ENCODE results near the gene CRYBB3. TPM values are rescaled to one million over a fixed set of nuclear protein-coding genes. Genes with fewer than 3 reads are reported as not detected.

The CRYBB3 gene
- total and polyA plus RNA-seq, 2 of the 13 experiments (the other 11 are each of a cell fraction or from before 2014, with no cell fraction given): 0.18 to 0.28 TPM

GRCh38 chr22:25235547-25236290 is 36.1 kb downstream of the CRYBB3 start:
- WGBS (ENCODE audit: low lambda C conversion rate): 25% methylated on average over 12 of the region's 30 CpGs
- POLR2A ChIA-PET: no interaction called here
- no peak overlapping the region for H2AFZ ChIP-seq (ENCODE audit: low read length)
- H3K4me2 ChIP-seq (ENCODE audit: low read depth, low read length): peak overlapping the region; percentile 53
- no peaks in the 10 kb centered on the region for H3K36me3 ChIP-seq (replicated peaks in 1 of 2; ENCODE audit: control insufficient read depth in 1 of 2, insufficient read depth in 2 of 2, low read length in 2 of 2)
- H3K9ac ChIP-seq (ENCODE audit: insufficient read depth, low read depth, low read length): no peak overlapping the region
- DNase-seq (ENCODE audit: low spot score) (peak; percentile 71), ATAC-seq (peak; percentile 98), FAIRE-seq (peak; percentile 64)
- H3K9me3 ChIP-seq (ENCODE audit: low read length): no peaks in the 10 kb centered on the region
- no peak overlapping the region for H3K27ac ChIP-seq (ENCODE audit: extremely low read length, insufficient read depth, low read length)
- in situ Hi-C loops (cut with HindIII; ENCODE audit: extremely low pct_ligation_motif_present, low pct_unique_long_range_greater_than_20kb) (loop anchor here (5.0 kb wide), 1 partner anchor 97 kb away; no protein-coding TSS in a partner anchor), intact Hi-C loops (cut with micrococcal nuclease; ENCODE audit: unreplicated experiment) (loop anchor here (2.0 to 5.0 kb wide), 2 partner anchors 77 to 101 kb away; no protein-coding TSS in a partner anchor)
- peaks cover 5% of the 10 kb centered on the region; the same call in 1 of the 2 replicates for H3K4me1 ChIP-seq (ENCODE audit: insufficient read depth, low read length)
- BruUV-seq (replicated peaks): no TSS peak
- H4K20me1 ChIP-seq (ENCODE audit: insufficient read depth, low read length): no peaks in the 10 kb centered on the region
- CTCF ChIA-PET (ENCODE audit: low intra/inter-chr PET ratio, low total read pairs): interaction anchor here (0.6 to 1.7 kb wide), 3 partner anchors 99 to 467 kb away, joined by 3 to 14 read pairs (median 4); no protein-coding TSS in a partner anchor
- peak overlapping the region in 1 of 3 experiments; percentile 49; a peak in 1 of 6 replicates for H3K4me3 ChIP-seq (replicated peaks in 1 of 3; ENCODE audit: insufficient read depth in 1 of 3, low read depth in 2 of 3, low read length in 3 of 3)
- H3K79me2 ChIP-seq (ENCODE audit: insufficient read depth, low read length): no peaks in the 10 kb centered on the region
- H3K27me3 ChIP-seq (ENCODE audit: control insufficient read depth in 1 of 2, insufficient read depth in 2 of 2, low read length in 2 of 2): peaks cover 2 to 19% of the 10 kb centered on the region in 2 experiments; a peak in 1 of 5 replicates
- TF ChIP-seq NFYB (CRISPR knock-in tag; IDR thresholded peaks at IDR 0.05): peak; percentile 97
- no peak for TF ChIP-seq ZNF326 (CRISPR knock-in tag; IDR thresholded peaks at IDR 0.05; ENCODE audit: borderline replicate concordance)
- TF ChIP-seq RBM39 (IDR thresholded peaks at IDR 0.05; ENCODE audit: low read depth, low read length, poor library complexity, severe bottlenecking): peak; percentile 32
- TF ChIP-seq HNF1B (CRISPR knock-in tag; IDR thresholded peaks at IDR 0.05): peak; percentile 75
- peak; percentile 32; the same call in 1 of the 2 replicates for TF ChIP-seq ZNF709 (CRISPR knock-in tag; IDR thresholded peaks at IDR 0.05)
- TF ChIP-seq IKZF5 (CRISPR knock-in tag; IDR thresholded peaks at IDR 0.05): peak; percentile 40; the same call in 1 of the 2 replicates
- TF ChIP-seq ZBTB39 (CRISPR knock-in tag; IDR thresholded peaks at IDR 0.05): 0 out of 2 replicates have a peak, but pooled peaks have one; percentile 46
- TF ChIP-seq HNRNPLL (IDR thresholded peaks at IDR 0.05; ENCODE audit: low read depth, low read length, poor library complexity, severe bottlenecking): peak; percentile 36
- no peak for TF ChIP-seq KDM1A (CRISPR knock-in tag; IDR thresholded peaks at IDR 0.05)
- TF ChIP-seq PBX2 (CRISPR knock-in tag; IDR thresholded peaks at IDR 0.05): peak; percentile 98
- TF ChIP-seq ZNF343 (CRISPR knock-in tag; IDR thresholded peaks at IDR 0.05): no peak
- TF ChIP-seq EZH2 (conservative IDR thresholded peaks at IDR 0.05; ENCODE audit: low read depth, low read length): no peak
- no peak for TF ChIP-seq ZNF503 (CRISPR knock-in tag; IDR thresholded peaks at IDR 0.05)
- TF ChIP-seq AHR (CRISPR knock-in tag; IDR thresholded peaks at IDR 0.05): 0 out of 2 replicates have a peak, but pooled peaks have one; percentile 44
- peak in 1 of 2 experiments; percentile 35; a peak in 1 of 4 replicates for TF ChIP-seq KLF16 (CRISPR knock-in tag; IDR thresholded peaks at IDR 0.05)

Data from HepG2 (cell line).